HG03159 (cell line): ENCODE measurements around the gene CT47C1.

Experiments used
- ATAC-seq: cut with Tn5 transposase; IDR thresholded peaks from one replicate; pipeline ENCODE4 v1.9.1; 2021; ENCODE audit warnings: mild to moderate bottlenecking, moderate library complexity; ENCODE audit not compliant: unreplicated experiment

CT47C1 gene

GRCh38 chrX:119073200-119073905 lies 560 bp downstream of the CT47C1 start:
- ATAC-seq, result no peak

DNA sequence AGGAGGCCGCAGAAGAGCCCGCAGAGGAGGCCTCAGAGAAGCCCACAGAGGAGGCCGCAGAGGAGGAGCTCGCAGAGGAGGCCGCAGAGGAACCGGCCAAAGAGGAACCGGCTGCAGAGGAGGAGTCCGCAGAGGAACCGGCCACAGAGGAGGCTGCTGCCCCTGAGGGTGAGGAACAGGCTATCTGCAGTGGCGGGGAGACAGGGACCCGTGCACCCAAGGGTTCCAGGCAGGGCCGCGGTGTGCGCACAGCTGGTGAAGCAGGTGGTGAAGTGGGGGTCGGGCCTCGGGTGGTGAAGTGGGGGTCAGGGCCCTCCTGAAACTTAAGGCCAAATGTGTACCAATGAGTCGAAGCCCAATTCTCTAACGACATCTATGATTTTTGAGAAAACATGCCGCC lies 1.1 kb downstream of the CT47C1 start:
- ATAC-seq, result no peak

GRCh38 chrX:119075270-119076025 lies 2.7 kb downstream of the CT47C1 start:
- ATAC-seq, result no peak

DNA sequence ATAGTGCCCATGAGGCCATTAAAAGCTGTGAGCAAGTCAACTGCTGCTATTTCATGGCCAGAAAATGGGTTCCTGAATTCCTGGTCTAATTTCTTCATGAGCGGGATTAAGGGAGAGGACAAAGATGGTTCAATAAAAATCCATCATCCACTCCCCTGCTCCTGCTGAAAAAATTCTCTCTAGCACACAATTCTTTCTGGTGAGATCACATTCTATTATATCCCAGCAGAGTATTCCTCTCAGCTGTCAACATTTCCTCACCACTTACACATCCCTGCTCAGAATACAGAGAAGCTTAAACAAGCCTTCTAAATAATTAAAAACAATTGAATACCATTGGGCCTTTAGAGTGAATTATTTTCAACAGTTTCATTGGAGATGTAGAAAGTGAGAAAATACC lies 9.5 kb downstream of the CT47C1 start:
- ATAC-seq, result no peak

- ATAC-seq, result no peak
Observed at GRCh38 chrX:119084766-119085165, 12.0 kb downstream of the CT47C1 start.

DNA sequence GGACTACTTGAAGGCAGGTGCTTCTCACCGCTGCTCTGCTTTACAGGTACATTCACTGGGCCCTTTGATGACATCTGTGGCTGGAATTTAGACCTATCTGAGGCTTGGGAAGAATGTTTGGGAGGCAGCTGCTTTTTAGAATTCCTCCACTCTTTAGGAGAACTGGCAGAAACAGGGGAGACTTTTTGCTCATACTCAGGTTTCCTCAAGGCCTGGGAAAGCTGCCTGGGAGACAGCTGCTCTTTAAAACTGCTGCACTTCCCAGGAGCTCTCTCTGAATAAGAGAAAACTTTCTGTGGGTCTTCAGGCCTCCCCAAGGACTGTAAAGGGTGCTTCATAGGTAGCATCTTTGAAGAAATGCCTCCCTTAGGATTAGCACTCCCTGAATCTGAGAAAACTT lies 14.3 kb downstream of the CT47C1 start:
- no peak for ATAC-seq

DNA sequence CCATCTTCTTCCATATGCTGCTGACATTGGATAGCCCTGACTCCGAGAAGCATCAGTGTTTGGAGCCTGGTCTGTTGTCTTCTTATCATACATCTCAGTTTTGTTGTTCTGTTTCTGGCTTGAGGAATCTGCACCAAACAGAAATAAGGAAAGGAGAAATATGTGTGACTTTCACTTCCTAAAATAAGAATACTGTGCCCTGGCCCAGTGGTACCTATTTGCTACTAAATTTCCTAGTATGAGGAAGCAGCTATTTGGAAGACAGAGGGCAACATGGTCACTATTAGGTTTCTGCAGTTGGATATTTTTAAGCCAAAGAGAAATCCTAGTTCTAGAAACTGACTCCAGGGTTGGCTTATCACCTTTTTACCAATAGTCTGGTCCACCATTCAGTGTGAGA lies 16.8 kb downstream of the CT47C1 start:
- ATAC-seq, result no peak

GRCh38 chrX:119090627-119091026 lies 17.8 kb downstream of the CT47C1 start:
- ATAC-seq, result no peak

GRCh38 chrX:119093991-119094735 lies 21.4 kb downstream of the CT47C1 start:
- no peak for ATAC-seq

DNA sequence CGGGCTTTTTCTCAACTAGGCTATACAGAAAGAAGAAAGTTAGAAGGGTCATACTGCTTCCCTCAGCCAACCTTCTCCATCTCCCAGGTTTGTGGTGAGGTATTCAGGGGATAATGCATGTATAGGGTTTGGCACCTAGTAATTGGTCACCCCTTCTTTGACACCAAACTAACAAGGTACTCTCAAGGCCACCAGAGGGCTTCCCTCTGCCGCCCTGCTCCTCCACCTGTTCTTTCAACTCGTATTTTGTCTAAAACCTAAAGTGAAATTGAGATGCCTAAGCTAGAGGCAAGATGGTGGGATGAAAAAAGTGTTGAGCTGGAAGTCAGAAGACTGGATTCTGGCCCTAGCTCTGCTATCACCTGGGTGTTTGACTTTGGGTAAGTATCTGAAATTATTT lies 22.0 kb downstream of the CT47C1 start:
- ATAC-seq, result no peak

- no peak for ATAC-seq
Observed at GRCh38 chrX:119095936-119096335, 23.1 kb downstream of the CT47C1 start.

- ATAC-seq, result no peak
Observed at GRCh38 chrX:119101168-119101567, 28.4 kb downstream of the CT47C1 start.

- ATAC-seq, result no peak
Observed at GRCh38 chrX:119105826-119106225, 33.0 kb downstream of the CT47C1 start.

DNA sequence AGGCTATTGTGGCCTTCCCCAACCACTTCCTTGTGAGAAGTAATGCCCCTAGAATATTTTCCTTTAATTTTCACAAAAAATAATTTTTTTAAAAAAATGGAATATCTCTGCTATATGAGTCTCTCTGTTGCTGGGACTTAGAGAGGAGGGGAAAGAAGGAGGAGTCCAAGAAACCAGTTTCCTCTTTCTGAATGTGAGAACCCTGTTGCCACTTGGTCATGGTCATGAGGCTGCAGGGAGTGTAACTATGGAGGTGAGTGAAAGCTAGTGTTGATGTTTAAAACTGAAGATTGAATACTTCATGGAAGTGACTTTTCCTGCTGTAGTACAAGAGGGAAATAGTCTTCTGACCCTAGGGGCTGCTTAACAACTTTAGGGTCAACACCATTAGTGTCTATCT lies 34.4 kb downstream of the CT47C1 start:
- no peak for ATAC-seq

DNA sequence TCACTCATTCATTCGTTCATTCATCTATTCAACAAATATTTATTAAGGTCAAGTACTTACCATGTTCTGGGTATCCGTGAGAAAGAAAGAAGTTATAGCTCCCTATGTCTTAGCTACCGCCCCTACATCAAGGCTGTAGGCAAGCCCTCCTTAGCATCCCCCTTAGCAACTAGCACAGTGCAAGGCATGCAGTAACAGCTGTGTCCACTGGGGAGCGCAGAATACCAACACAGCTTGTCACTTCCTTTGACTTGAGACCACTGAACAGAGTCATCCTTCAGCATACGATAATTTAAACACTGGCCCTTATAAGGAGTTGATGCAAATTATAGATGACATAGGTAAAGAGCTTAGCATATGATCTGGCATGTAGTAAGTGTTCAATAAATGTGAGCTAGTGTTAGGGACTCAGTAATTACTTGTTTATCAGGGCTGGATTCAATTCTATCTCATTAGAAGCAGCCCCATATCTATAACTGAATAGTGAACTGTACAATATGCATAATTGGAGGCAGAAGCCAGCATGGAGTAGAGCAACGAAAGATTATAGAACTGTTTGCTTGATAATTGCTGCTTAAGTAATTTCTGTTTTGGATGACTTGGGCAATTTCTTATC lies 46.1 kb downstream of the CT47C1 start:
- peak; percentile 97 for ATAC-seq

DNA sequence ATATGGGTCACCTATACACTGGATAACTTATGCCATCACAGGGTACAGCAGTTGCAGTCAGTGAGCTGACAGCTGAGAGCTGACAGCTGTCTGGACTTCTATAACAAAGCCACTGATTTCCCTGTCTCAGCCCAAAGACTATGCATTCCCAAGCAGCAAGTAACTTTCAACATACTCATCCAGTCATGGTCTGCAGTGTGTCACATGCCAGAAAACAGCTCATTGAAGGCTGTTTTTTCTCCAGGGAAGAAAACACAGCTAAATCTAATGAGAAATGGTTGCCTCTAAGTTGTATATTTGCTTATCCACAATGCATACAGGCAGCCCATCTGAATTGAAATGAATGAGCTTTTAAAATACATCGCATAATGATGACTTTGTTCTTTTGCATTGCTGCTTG lies 48.5 kb downstream of the CT47C1 start:
- ATAC-seq, result no peak
